HEK293 (cell line): Measurements from ENCODE around the gene COL1A1.

Experiments used
- MEIS1 ChIP-seq: sonication (generic); formaldehyde crosslinking; IDR thresholded peaks from 2 replicates; pipeline ENCODE4 v1.8.1; 2022; ENCODE audit warnings: missing genetic modification reagents, mild to moderate bottlenecking, borderline replicate concordance
- TRIM28 ChIP-seq: IDR thresholded peaks from 2 replicates; pipeline ENCODE4 v1.6.1; 2011; ENCODE audit warnings: low read length, control low read depth, borderline replicate concordance
- YY1 ChIP-seq: fragments of 450-650 bp; formaldehyde crosslinking; IDR thresholded peaks from 2 replicates; pipeline ENCODE4 v1.5.1; 2018; ENCODE audit warnings: missing biosample characterization, missing genetic modification characterization
- ZNF146 ChIP-seq: fragments of 450-650 bp; formaldehyde crosslinking; IDR thresholded peaks from 2 replicates; pipeline ENCODE4 v1.5.1; 2016; ENCODE audit warnings: missing biosample characterization, missing genetic modification characterization
- ZNF24 ChIP-seq: fragments of 450-650 bp; formaldehyde crosslinking; IDR thresholded peaks from 2 replicates; pipeline ENCODE4 v1.5.1; 2016; ENCODE audit warnings: missing biosample characterization, missing genetic modification characterization
- ZNF266 ChIP-seq: fragments of 450-650 bp; formaldehyde crosslinking; IDR thresholded peaks from 2 replicates; pipeline ENCODE4 v1.5.1; 2016; ENCODE audit warnings: missing biosample characterization, missing genetic modification characterization, low read depth
- ZNF514 ChIP-seq: fragments of 450-650 bp; formaldehyde crosslinking; IDR thresholded peaks from 2 replicates; pipeline ENCODE4 v1.5.1; 2016; ENCODE audit warnings: missing biosample characterization, missing genetic modification characterization
- ZNF792 ChIP-seq: fragments of 450-650 bp; formaldehyde crosslinking; IDR thresholded peaks from 2 replicates; pipeline ENCODE4 v1.5.1; 2016; ENCODE audit warnings: missing biosample characterization, missing genetic modification characterization

DNA sequence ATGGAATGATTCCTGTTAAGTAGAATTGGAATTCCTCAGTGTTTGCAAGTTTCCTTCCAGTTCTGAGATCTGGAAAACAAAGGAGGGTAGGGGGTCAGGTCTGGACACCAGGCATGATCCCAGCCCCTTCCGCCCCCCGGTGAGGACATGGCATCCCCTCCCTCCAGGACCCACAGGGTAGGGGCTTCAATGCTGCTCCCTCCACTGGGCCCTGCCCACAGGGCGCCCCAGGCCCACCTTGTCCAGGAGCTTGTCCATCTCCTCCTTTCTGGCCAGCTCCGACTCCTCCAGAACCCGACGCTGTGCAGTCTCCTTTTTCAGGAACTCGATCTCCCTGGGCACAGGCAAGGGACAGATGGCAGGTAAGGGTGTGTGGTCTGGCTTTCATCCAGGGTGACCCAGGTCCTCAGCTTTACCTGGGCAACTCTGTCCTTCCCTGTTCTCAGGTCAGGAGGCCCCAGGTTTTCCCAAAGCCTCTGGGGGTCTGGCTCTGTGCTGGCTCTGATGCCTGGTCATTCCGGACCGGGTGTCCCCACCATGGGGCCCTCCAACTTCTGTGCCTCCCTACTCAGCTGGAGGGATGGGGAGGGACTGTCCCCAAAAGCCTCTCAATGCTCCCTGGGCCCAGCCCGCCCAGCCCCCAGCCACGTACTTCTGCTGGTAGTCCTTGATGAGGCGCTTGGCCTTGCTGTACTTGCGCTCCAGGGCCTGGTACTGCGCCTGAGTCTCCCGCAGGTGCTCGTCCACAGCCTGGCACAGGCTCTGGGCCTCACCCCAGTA lies 65.9 kb downstream of the COL1A1 start:
- no peak for TF ChIP-seq MEIS1 (CRISPR knock-in tag)
- no peak for TF ChIP-seq YY1 (tag by site-specific recombination)
- no peak for TF ChIP-seq ZNF146 (tag by site-specific recombination)
- TF ChIP-seq ZNF514 (tag by site-specific recombination): no peak
- no peak for TF ChIP-seq ZNF266
- no peak for TF ChIP-seq ZNF24 (tag by site-specific recombination)
- no peak for TF ChIP-seq ZNF792
- no peak for TF ChIP-seq TRIM28
